Neuron (in vitro differentiated cells): ENCODE results near the gene TMEM52.

ENCODE experiments used
- H2AFZ ChIP-seq: one replicate; pipeline ENCODE4 v1.6.1; 2013; ENCODE audit warnings: low read depth, mild to moderate bottlenecking, inconsistent platforms, low read length, moderate library complexity
- H3K27me3 ChIP-seq: one replicate; pipeline ENCODE4 v1.6.1; 2013; ENCODE audit warnings: low read length; ENCODE audit not compliant: insufficient read depth
- H3K36me3 ChIP-seq: one replicate; pipeline ENCODE4 v1.6.1; 2013; ENCODE audit warnings: low read length; ENCODE audit not compliant: insufficient read depth
- H3K4me1 ChIP-seq: one replicate; pipeline ENCODE4 v1.6.1; 2013; ENCODE audit warnings: low read length; ENCODE audit not compliant: insufficient read depth
- H3K4me3 ChIP-seq: 2 replicates; pipeline ENCODE4 v1.5.1; 2013; ENCODE audit warnings: mild to moderate bottlenecking, low read length, moderate library complexity
- H3K9me3 ChIP-seq: one replicate; pipeline ENCODE4 v1.6.1; 2013; ENCODE audit warnings: low read length

TMEM52 gene

GRCh38 chr1:1956586-1957532 lies 37.8 kb upstream of the TMEM52 start:
- Histone ChIP-seq H3K4me3 (no peak overlapping the region), H3K9me3 (peaks cover 2% of the 10 kb centered on the region), H3K27me3 (peaks cover 14% of the 10 kb centered on the region), H3K36me3 (no peaks in the 10 kb centered on the region), H2AFZ (no peak overlapping the region), H3K4me1 (no peaks in the 10 kb centered on the region)

- no peaks in the 10 kb centered on the region for H3K4me1 ChIP-seq
- peaks cover 2% of the 10 kb centered on the region for H3K9me3 ChIP-seq
- peaks cover 12% of the 10 kb centered on the region for H3K27me3 ChIP-seq
- no peaks in the 10 kb centered on the region for H3K36me3 ChIP-seq
- no peak overlapping the region for H3K4me3 ChIP-seq
- no peak overlapping the region for H2AFZ ChIP-seq
Observed at GRCh38 chr1:1956101-1956500, 37.0 kb upstream of the TMEM52 start.

GRCh38 chr1:1955621-1956094 lies 36.6 kb upstream of the TMEM52 start:
- no peak overlapping the region for H3K4me3 ChIP-seq
- no peaks in the 10 kb centered on the region for H3K4me1 ChIP-seq
- peaks cover 8% of the 10 kb centered on the region for H3K27me3 ChIP-seq
- H2AFZ ChIP-seq: no peak overlapping the region
- peaks cover 4% of the 10 kb centered on the region for H3K9me3 ChIP-seq
- H3K36me3 ChIP-seq: no peaks in the 10 kb centered on the region

DNA sequence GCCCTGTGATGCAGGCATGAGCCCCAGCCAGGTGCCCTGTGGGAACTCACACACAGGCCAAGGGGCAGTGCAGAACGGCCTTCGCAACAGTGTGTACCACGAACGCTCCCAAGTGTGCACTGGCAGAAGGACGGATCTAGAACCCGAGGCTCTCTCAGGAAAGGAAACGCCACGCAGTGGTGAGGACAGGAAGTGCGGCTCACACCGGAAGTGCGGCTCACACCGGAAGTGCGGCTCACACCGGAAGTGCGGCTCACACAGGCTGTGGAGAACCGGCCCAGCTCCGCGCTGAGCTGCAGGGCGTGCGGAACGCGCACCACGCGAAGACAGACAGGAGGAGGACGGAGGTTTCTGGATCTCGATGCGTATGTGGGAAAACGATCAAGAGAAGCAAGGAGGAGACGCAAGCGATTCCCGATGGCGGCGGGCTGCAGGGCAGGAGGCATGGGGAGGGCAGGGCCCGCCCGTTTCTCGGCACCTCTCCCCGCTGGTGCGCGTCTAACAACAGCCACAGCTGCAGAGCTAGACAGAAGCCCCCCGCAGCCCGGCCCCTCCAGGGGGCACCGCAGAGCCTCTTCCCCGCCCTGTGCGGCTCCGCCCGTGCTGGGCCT lies 35.9 kb upstream of the TMEM52 start:
- H3K9me3 ChIP-seq: peaks cover 4% of the 10 kb centered on the region
- H3K4me1 ChIP-seq: no peaks in the 10 kb centered on the region
- no peak overlapping the region for H2AFZ ChIP-seq
- H3K4me3 ChIP-seq: no peak overlapping the region
- H3K36me3 ChIP-seq: no peaks in the 10 kb centered on the region
- H3K27me3 ChIP-seq: peaks cover 8% of the 10 kb centered on the region

DNA sequence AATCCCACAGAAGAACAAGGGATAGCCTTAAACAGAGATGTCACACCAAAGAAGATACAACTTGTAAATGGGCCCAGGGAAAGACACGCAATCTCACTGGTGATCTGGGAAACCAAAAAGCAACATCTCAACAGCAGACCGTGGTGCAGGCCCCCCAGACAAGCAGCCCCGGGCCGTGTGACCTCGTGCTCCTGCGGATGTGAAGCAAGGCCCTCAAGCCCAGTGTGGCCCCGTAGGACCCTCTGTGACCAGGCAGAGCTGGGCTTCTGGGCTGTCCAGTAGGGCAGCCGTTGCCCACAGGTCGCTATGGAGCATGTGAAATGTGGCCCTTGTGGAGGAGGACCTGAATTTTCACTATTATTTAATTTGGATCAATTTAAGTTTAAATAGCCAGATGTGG lies 34.9 kb upstream of the TMEM52 start:
- peaks cover 8% of the 10 kb centered on the region for H3K27me3 ChIP-seq

GRCh38 chr1:1950940-1951339 lies 31.9 kb upstream of the TMEM52 start:
- H3K9me3 ChIP-seq: peaks cover 4% of the 10 kb centered on the region
- no peak overlapping the region for H3K4me3 ChIP-seq

More for the DNA sequence above, 34.9 kb upstream of the TMEM52 start:
- peaks cover 4% of the 10 kb centered on the region for H3K9me3 ChIP-seq
- H2AFZ ChIP-seq: no peak overlapping the region
- no peaks in the 10 kb centered on the region for H3K4me1 ChIP-seq
- H3K36me3 ChIP-seq: no peaks in the 10 kb centered on the region
- H3K4me3 ChIP-seq: no peak overlapping the region

GRCh38 chr1:1948783-1949182 lies 29.7 kb upstream of the TMEM52 start:
- Histone ChIP-seq H3K27me3 (peaks cover 3% of the 10 kb centered on the region), H3K4me1 (no peaks in the 10 kb centered on the region), H3K36me3 (no peaks in the 10 kb centered on the region), H3K9me3 (peaks cover 2% of the 10 kb centered on the region), H3K4me3 (no peak overlapping the region), H2AFZ (no peak overlapping the region)

More at GRCh38 chr1:1950940-1951339, 31.9 kb upstream of the TMEM52 start:
- Histone ChIP-seq H3K27me3 (peaks cover 3% of the 10 kb centered on the region), H3K36me3 (no peaks in the 10 kb centered on the region), H3K4me1 (no peaks in the 10 kb centered on the region), H2AFZ (no peak overlapping the region)

DNA sequence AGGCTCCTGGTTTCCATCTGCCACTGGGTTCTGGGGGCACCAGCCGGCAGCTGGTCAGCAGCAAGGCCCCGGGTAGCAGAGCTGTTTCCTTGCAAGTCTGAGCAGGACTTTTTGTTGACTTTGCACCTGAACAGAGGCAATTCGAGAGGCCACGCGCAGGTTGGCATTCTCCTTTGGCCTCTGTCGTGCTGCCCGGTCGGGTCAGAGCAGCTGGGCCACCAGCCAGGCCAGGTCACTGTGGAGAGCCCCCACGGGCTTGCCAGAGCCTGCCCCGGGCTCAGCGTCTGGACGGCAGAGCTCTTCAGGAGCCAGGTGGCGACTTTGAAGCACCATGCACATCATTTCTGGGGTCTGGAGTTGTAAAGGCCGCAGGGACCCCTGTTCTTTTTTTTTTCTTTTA lies 28.4 kb upstream of the TMEM52 start:
- Histone ChIP-seq H3K36me3 (no peaks in the 10 kb centered on the region), H3K4me1 (no peaks in the 10 kb centered on the region), H3K9me3 (peaks cover 2% of the 10 kb centered on the region), H2AFZ (no peak overlapping the region), H3K4me3 (no peak overlapping the region), H3K27me3 (peaks cover 5% of the 10 kb centered on the region)

GRCh38 chr1:1946540-1946939 lies 27.5 kb upstream of the TMEM52 start:
- no peak overlapping the region for H2AFZ ChIP-seq
- H3K4me1 ChIP-seq: no peaks in the 10 kb centered on the region
- H3K36me3 ChIP-seq: no peaks in the 10 kb centered on the region
- H3K27me3 ChIP-seq: peaks cover 4% of the 10 kb centered on the region
- H3K4me3 ChIP-seq: no peak overlapping the region
- H3K9me3 ChIP-seq: peaks cover 2% of the 10 kb centered on the region

DNA sequence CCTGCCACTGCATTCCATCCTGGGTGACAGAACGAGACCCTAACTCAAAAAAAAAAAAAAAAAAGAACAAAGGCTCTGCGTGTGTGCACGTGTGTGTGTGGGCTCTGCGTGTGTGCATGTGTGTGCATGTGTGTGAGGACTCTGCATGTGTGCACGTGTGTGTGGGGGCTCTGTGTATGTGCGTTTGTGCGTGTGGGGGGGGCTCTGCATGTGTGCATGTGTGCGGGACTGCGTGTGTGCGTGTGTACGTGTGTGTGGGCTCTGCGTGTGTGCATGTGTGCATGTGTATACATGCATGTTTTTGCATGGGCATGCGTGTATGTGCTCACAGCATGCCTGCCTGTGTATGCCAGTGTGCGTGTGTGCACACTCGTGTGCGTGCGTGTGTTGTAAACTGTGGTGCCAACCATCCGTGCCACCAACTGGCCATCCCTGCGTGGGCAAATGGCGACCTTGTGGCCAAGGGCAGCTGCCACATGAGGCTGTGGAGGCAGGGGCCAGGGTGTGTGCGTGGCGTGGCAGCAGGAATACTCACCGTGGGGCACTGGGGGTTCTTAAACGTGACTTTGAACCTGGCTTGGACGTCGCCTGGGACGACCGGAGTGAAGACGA lies 26.8 kb upstream of the TMEM52 start:
- H3K4me3 ChIP-seq: no peak overlapping the region
- H3K9me3 ChIP-seq: no peaks in the 10 kb centered on the region
- no peak overlapping the region for H2AFZ ChIP-seq
- H3K4me1 ChIP-seq: no peaks in the 10 kb centered on the region
- no peaks in the 10 kb centered on the region for H3K36me3 ChIP-seq
- peaks cover 8% of the 10 kb centered on the region for H3K27me3 ChIP-seq

- Histone ChIP-seq H3K36me3 (no peaks in the 10 kb centered on the region), H3K27me3 (peaks cover 12% of the 10 kb centered on the region), H3K4me1 (no peaks in the 10 kb centered on the region), H3K4me3 (no peak overlapping the region), H2AFZ (no peak overlapping the region), H3K9me3 (no peaks in the 10 kb centered on the region)
Observed at GRCh38 chr1:1943834-1944570, 24.9 kb upstream of the TMEM52 start.

- Histone ChIP-seq H3K27me3 (peaks cover 14% of the 10 kb centered on the region), H3K36me3 (no peaks in the 10 kb centered on the region), H3K4me3 (no peak overlapping the region), H2AFZ (no peak overlapping the region), H3K4me1 (no peaks in the 10 kb centered on the region), H3K9me3 (no peaks in the 10 kb centered on the region)
Observed at GRCh38 chr1:1942753-1943656, 23.9 kb upstream of the TMEM52 start.
